HG03135 (cell line): Measurements from ENCODE around the gene LHFPL2.
"Not testable (repeated sequence)": the region's sequence is repeated elsewhere in the genome, so short reads cannot be mapped to it uniquely, and the experiment has no call there.

Source experiments
- ATAC-seq: cut with Tn5 transposase; IDR thresholded peaks from one replicate; pipeline ENCODE4 v1.9.1; 2021; ENCODE audit warnings: mild to moderate bottlenecking, moderate library complexity; ENCODE audit not compliant: unreplicated experiment

Gene LHFPL2

GRCh38 chr5:78648359-78649210 is at the start of gene LHFPL2:
LHFPL2 (minus strand) TSS chr5:78648772; CDS start chr5:78510213, 138,559 bp downstream.
- peak; percentile 45 for ATAC-seq

GRCh38 chr5:78696637-78697036 is 48.1 kb upstream of the LHFPL2 start:
- ATAC-seq: no peak

- not testable (repeated sequence) for ATAC-seq
Measured at GRCh38 chr5:78696052-78696451, 47.5 kb upstream of the LHFPL2 start.

GRCh38 chr5:78693339-78693738 is 44.8 kb upstream of the LHFPL2 start:
- ATAC-seq: no peak

GRCh38 chr5:78691084-78691960 is 42.8 kb upstream of the LHFPL2 start:
- no peak for ATAC-seq

- ATAC-seq: no peak
Measured at GRCh38 chr5:78690253-78690972, 41.8 kb upstream of the LHFPL2 start.

GRCh38 chr5:78689540-78690252 is 41.1 kb upstream of the LHFPL2 start:
- ATAC-seq: no peak

GRCh38 chr5:78687514-78687913 is 38.9 kb upstream of the LHFPL2 start:
- ATAC-seq: not testable (repeated sequence)

GRCh38 chr5:78683905-78684304 is 35.3 kb upstream of the LHFPL2 start:
- not testable (repeated sequence) for ATAC-seq

GRCh38 chr5:78679905-78680304 is 31.3 kb upstream of the LHFPL2 start:
- ATAC-seq: no peak

- no peak for ATAC-seq
Measured at GRCh38 chr5:78677777-78678668, 29.5 kb upstream of the LHFPL2 start.

GRCh38 chr5:78675956-78676730 is 27.6 kb upstream of the LHFPL2 start:
- no peak for ATAC-seq

GRCh38 chr5:78673827-78674226 is 25.3 kb upstream of the LHFPL2 start:
- not testable (repeated sequence) for ATAC-seq

GRCh38 chr5:78672154-78672553 is 23.6 kb upstream of the LHFPL2 start:
- ATAC-seq: no peak

GRCh38 chr5:78671609-78672008 is 23.0 kb upstream of the LHFPL2 start:
- ATAC-seq: no peak

GRCh38 chr5:78670701-78671269 is 22.2 kb upstream of the LHFPL2 start:
- ATAC-seq: no peak

GRCh38 chr5:78669331-78669730 is 20.8 kb upstream of the LHFPL2 start:
- ATAC-seq: no peak

GRCh38 chr5:78667461-78668103 is 19.0 kb upstream of the LHFPL2 start:
- ATAC-seq: no peak
